ENCODE measurements around the gene HEPHL1.

GRCh38 chr11:94152678-94153065, 131.5 kb downstream of the HEPHL1 start:
- TF ChIP-seq CTCF (IDR thresholded peaks at IDR 0.05): no peak
- no peak for TF ChIP-seq EZH2 (IDR thresholded peaks at IDR 0.05; ENCODE audit: borderline replicate concordance, insufficient read depth, low read depth, low read length, poor library complexity, severe bottlenecking)

Data from B cell (primary cell).